ENCODE measurements around the gene KCNMA1. TPM values are rescaled to one million over a fixed set of nuclear protein-coding genes. Genes with fewer than 3 reads are reported as not detected.
A peak's percentile ranks its signal among the peaks of the same experiment; 100 is the strongest.

Gene KCNMA1
- polyA plus RNA-seq, 1 of the 3 experiments (the other 2 are of a cell fraction), result 107 TPM

DNA sequence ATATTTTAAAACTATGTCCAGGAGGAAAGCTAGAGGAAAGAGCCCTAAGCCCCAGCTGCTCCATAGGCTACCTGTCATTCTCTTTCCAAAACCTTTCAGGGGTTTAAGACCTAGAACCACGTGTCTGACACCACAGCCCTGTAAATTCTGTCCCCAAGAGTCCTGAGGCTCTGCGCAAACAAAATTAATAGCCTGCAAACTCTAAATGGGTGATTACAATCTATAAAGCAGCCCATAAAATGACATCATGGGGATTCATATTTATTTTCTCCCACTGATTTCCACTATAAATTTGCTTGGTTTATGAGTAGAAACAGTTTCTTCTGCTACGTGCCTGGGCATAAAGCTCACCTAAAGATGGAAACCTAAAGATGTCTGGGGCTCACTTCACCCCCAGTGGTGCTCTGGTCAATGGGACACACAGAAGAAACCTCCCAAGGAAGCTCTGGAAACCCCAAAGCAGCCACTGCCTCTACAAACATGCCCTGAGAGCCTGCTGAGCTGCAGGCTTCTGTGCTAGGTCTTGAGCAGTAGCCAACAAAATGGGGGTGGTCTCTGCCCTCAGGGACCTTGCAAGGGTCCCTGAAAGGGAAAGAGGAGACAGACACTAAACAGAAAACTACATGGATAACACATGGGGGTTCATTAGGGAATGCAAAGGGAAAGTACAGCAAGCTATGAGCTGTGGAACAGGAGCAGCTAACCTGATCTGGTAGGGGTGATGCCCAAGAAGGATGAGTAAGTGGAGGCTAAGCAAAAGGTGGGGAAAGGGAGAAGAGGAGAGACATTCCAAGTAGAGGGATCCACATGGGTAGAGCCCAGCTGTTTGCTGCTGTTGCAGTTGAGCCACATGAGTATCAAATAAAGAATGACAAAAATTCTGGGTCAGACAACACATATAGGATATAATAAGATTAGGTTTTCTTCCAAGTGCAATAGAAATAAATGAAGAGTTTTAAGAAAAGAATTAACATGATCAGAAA is 331.7 kb downstream of the KCNMA1 start:
- no peak overlapping the region for H2AFZ ChIP-seq (ENCODE audit: low read depth)
- H3K4me3 ChIP-seq (ENCODE audit: low read depth in 2 of 2, low read length in 1 of 2), result no peak overlapping the region
- H3K27ac ChIP-seq (ENCODE audit: low read depth in 2 of 2, low read length in 1 of 2), result no peak overlapping the region
- TF ChIP-seq FOSL2 (IDR thresholded peaks at IDR 0.05; ENCODE audit: borderline replicate concordance, low read depth), result no peak
- H3K9me3 ChIP-seq, result no peaks in the 10 kb centered on the region
- peaks cover 16% of the 10 kb centered on the region for H3F3A ChIP-seq (replicated peaks; ENCODE audit: insufficient read depth)
- no peaks in the 10 kb centered on the region for H3K9me2 ChIP-seq
- no peaks in the 10 kb centered on the region for H3K36me3 ChIP-seq (replicated peaks in 1 of 2; ENCODE audit: control insufficient read depth in 1 of 2, insufficient read depth in 2 of 2, low read length in 1 of 2)
- H3K79me2 ChIP-seq (ENCODE audit: insufficient read depth), result no peaks in the 10 kb centered on the region
- ChIA-PET CTCF (interaction anchor here (1.4 to 1.6 kb wide), 3 partner anchors 9 to 406 kb away, joined by 3 to 4 read pairs (median 4); no protein-coding TSS in a partner anchor), POLR2A (no interaction called here)
- DNase-seq, result no peak
- H3K9ac ChIP-seq, result no peak overlapping the region
- no peaks in the 10 kb centered on the region for H4K20me1 ChIP-seq (ENCODE audit: insufficient read depth)
- H3K4me2 ChIP-seq, result peak overlapping the region; percentile 29; the same call in 1 of the 2 replicates
- WGBS (ENCODE audit: low lambda C conversion rate), result 75% methylated on average over 3 of the region's 3 CpGs
- H3K27me3 ChIP-seq (ENCODE audit: insufficient read depth), result no peaks in the 10 kb centered on the region
- peaks cover 7 to 10% of the 10 kb centered on the region in 2 experiments for H3K4me1 ChIP-seq (ENCODE audit: control insufficient read depth in 1 of 2, insufficient read depth in 2 of 2, low read depth in 1 of 2, low read length in 1 of 2)

DNA sequence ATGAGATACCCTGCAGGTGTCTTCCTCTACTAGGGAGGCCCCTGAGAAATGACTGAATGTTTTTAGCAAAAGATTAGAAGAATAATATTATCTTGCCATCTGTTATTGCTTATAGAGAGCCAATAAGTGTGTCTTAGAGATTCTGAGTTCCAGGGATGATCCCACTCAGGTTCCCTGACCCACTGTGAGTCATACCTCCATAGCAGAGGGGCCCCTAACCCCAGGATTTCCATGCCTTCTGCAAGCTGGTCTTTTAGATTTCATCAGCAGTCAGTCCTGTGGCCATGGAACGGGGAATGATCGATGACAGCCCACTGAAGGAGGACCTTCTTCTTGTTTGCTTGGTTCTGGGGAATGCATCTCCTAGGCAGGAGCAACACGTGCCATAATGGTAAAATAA is 333.4 kb downstream of the KCNMA1 start:
- POLR2A ChIA-PET, result no interaction called here
- H3K9ac ChIP-seq, result no peak overlapping the region
- DNase-seq, result no peak
- no peaks in the 10 kb centered on the region for H3K9me2 ChIP-seq
- H3F3A ChIP-seq (replicated peaks; ENCODE audit: insufficient read depth), result peaks cover 20% of the 10 kb centered on the region
- TF ChIP-seq, protein P1, sequence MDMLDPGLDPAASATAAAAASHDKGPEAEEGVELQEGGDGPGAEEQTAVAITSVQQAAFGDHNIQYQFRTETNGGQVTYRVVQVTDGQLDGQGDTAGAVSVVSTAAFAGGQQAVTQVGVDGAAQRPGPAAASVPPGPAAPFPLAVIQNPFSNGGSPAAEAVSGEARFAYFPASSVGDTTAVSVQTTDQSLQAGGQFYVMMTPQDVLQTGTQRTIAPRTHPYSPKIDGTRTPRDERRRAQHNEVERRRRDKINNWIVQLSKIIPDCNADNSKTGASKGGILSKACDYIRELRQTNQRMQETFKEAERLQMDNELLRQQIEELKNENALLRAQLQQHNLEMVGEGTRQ (IDR thresholded peaks at IDR 0.05; ENCODE audit: borderline replicate concordance, low read depth, low read length), result no peak
- TF ChIP-seq MEF2A (IDR thresholded peaks at IDR 0.05; ENCODE audit: borderline replicate concordance, low read depth) (no peak), NFIC (IDR thresholded peaks at IDR 0.05; ENCODE audit: borderline replicate concordance) (no peak), SIN3A (IDR thresholded peaks at IDR 0.05; ENCODE audit: borderline replicate concordance, low read depth, low read length) (no peak), MAX (IDR thresholded peaks at IDR 0.05; ENCODE audit: low read depth) (no peak), NRF1 (IDR thresholded peaks at IDR 0.05; ENCODE audit: low read depth, low read length) (no peak), FOXM1 (IDR thresholded peaks at IDR 0.05; ENCODE audit: low read depth) (no peak), MXI1 (IDR thresholded peaks at IDR 0.05; ENCODE audit: low read depth, low read length) (no peak), POLR2AphosphoS5 (IDR thresholded peaks at IDR 0.05; ENCODE audit: low read depth, low read length) (no peak), YY1 (IDR thresholded peaks at IDR 0.05; ENCODE audit: low read depth) (no peak), GATA2 (CRISPR knock-in tag; IDR thresholded peaks at IDR 0.05) (no peak), TAF1 (IDR thresholded peaks at IDR 0.05; ENCODE audit: borderline replicate concordance, low read depth, low read length) (no peak), CTCF (IDR thresholded peaks at IDR 0.05) (no peak), EP300 (IDR thresholded peaks at IDR 0.05; ENCODE audit: borderline replicate concordance in 1 of 2, low read depth in 1 of 2, low read length in 1 of 2) (no peak), CHD2 (IDR thresholded peaks at IDR 0.05; ENCODE audit: low read length, partially characterized antibody) (no peak), JUND (IDR thresholded peaks at IDR 0.05) (no peak), FOSL2 (IDR thresholded peaks at IDR 0.05; ENCODE audit: borderline replicate concordance, low read depth) (no peak), RAD21 (IDR thresholded peaks at IDR 0.05; ENCODE audit: low read length) (no peak)
- TF ChIP-seq, protein P2, sequence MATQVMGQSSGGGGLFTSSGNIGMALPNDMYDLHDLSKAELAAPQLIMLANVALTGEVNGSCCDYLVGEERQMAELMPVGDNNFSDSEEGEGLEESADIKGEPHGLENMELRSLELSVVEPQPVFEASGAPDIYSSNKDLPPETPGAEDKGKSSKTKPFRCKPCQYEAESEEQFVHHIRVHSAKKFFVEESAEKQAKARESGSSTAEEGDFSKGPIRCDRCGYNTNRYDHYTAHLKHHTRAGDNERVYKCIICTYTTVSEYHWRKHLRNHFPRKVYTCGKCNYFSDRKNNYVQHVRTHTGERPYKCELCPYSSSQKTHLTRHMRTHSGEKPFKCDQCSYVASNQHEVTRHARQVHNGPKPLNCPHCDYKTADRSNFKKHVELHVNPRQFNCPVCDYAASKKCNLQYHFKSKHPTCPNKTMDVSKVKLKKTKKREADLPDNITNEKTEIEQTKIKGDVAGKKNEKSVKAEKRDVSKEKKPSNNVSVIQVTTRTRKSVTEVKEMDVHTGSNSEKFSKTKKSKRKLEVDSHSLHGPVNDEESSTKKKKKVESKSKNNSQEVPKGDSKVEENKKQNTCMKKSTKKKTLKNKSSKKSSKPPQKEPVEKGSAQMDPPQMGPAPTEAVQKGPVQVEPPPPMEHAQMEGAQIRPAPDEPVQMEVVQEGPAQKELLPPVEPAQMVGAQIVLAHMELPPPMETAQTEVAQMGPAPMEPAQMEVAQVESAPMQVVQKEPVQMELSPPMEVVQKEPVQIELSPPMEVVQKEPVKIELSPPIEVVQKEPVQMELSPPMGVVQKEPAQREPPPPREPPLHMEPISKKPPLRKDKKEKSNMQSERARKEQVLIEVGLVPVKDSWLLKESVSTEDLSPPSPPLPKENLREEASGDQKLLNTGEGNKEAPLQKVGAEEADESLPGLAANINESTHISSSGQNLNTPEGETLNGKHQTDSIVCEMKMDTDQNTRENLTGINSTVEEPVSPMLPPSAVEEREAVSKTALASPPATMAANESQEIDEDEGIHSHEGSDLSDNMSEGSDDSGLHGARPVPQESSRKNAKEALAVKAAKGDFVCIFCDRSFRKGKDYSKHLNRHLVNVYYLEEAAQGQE (IDR thresholded peaks at IDR 0.05; ENCODE audit: low read depth, low read length), result no peak
- H2AFZ ChIP-seq (ENCODE audit: low read depth), result no peak overlapping the region
- H3K36me3 ChIP-seq (replicated peaks in 1 of 2; ENCODE audit: control insufficient read depth in 1 of 2, insufficient read depth in 2 of 2, low read length in 1 of 2), result no peaks in the 10 kb centered on the region
- H3K4me3 ChIP-seq (ENCODE audit: low read depth in 2 of 2, low read length in 1 of 2), result no peak overlapping the region
- no peaks in the 10 kb centered on the region for H4K20me1 ChIP-seq (ENCODE audit: insufficient read depth)
- no peaks in the 10 kb centered on the region for H3K27me3 ChIP-seq (ENCODE audit: insufficient read depth)
- no peaks in the 10 kb centered on the region for H3K79me2 ChIP-seq (ENCODE audit: insufficient read depth)
- 86% methylated on average over 3 of the region's 3 CpGs for WGBS (ENCODE audit: low lambda C conversion rate)
- no peaks in the 10 kb centered on the region for H3K9me3 ChIP-seq
- H3K27ac ChIP-seq (ENCODE audit: low read depth in 2 of 2, low read length in 1 of 2), result no peak overlapping the region
- H3K4me1 ChIP-seq (ENCODE audit: control insufficient read depth in 1 of 2, insufficient read depth in 2 of 2, low read depth in 1 of 2, low read length in 1 of 2), result peaks cover 7 to 17% of the 10 kb centered on the region in 2 experiments
- no peak overlapping the region for H3K4me2 ChIP-seq
- CTCF ChIA-PET, result no interaction called here

Measured in SK-N-SH (cell line).